ENCODE data around the gene RAB8B. TPM values are rescaled to one million over a fixed set of nuclear protein-coding genes. Genes with fewer than 3 reads are reported as not detected.

RAB8B gene
- polyA plus RNA-seq, 1 donor from 2014 or later, result 87.1 TPM

GRCh38 chr15:63196842-63197241 is 7.4 kb downstream of the RAB8B start (continued):
- no peak for TF ChIP-seq EZH2 (IDR thresholded peaks at IDR 0.05; ENCODE audit: borderline replicate concordance, insufficient read depth, low read length, poor library complexity, severe bottlenecking)

- H3K4me3 ChIP-seq (ENCODE audit: low read length), result no peak overlapping the region
- H3K4me2 ChIP-seq (ENCODE audit: low read length), result no peak overlapping the region
- H2AFZ ChIP-seq (ENCODE audit: low read depth, low read length), result no peak overlapping the region
- peaks cover 95% of the 10 kb centered on the region for H3K79me2 ChIP-seq (replicated peaks; ENCODE audit: insufficient read depth, low read length)
- H3K9ac ChIP-seq (ENCODE audit: low read length), result no peak overlapping the region
- H3K27ac ChIP-seq (ENCODE audit: low read length), result no peak overlapping the region
- no peaks in the 10 kb centered on the region for H3K9me3 ChIP-seq (ENCODE audit: low read length)
- TF ChIP-seq EP300 (conservative IDR thresholded peaks at IDR 0.05; ENCODE audit: poor library complexity, severe bottlenecking) (no peak), TAF1 (IDR thresholded peaks at IDR 0.05; ENCODE audit: low read depth) (no peak), REST (IDR thresholded peaks at IDR 0.05; ENCODE audit: borderline replicate concordance) (no peak), CTCF (IDR thresholded peaks at IDR 0.05; ENCODE audit: poor library complexity, severe bottlenecking) (no peak), EZH2 (IDR thresholded peaks at IDR 0.05; ENCODE audit: borderline replicate concordance, insufficient read depth, low read length, poor library complexity, severe bottlenecking) (no peak), POLR2AphosphoS5 (IDR thresholded peaks at IDR 0.05) (no peak), RAD21 (conservative IDR thresholded peaks at IDR 0.05) (no peak), SMC3 (conservative IDR thresholded peaks at IDR 0.05; ENCODE audit: poor library complexity) (no peak), MXI1 (conservative IDR thresholded peaks at IDR 0.05; ENCODE audit: poor library complexity, severe bottlenecking) (no peak)
- H4K20me1 ChIP-seq (ENCODE audit: insufficient read depth), result no peaks in the 10 kb centered on the region
- H3F3A ChIP-seq (ENCODE audit: insufficient read depth, low read length, poor library complexity, severe bottlenecking), result no peaks in the 10 kb centered on the region
- no peaks in the 10 kb centered on the region for H3K36me3 ChIP-seq (ENCODE audit: insufficient read depth, low read length)
- no peaks in the 10 kb centered on the region for H3K27me3 ChIP-seq (ENCODE audit: insufficient read depth, low read depth, low read length)
- no peaks in the 10 kb centered on the region for H3K9me2 ChIP-seq (ENCODE audit: insufficient read depth, low read length)
Measured at GRCh38 chr15:63197626-63198025, 8.2 kb downstream of the RAB8B start.

- TF ChIP-seq EP300 (conservative IDR thresholded peaks at IDR 0.05; ENCODE audit: poor library complexity, severe bottlenecking) (no peak), POLR2AphosphoS5 (IDR thresholded peaks at IDR 0.05) (no peak), EZH2 (IDR thresholded peaks at IDR 0.05; ENCODE audit: borderline replicate concordance, insufficient read depth, low read length, poor library complexity, severe bottlenecking) (no peak), SMC3 (conservative IDR thresholded peaks at IDR 0.05; ENCODE audit: poor library complexity) (no peak), TAF1 (IDR thresholded peaks at IDR 0.05; ENCODE audit: low read depth) (no peak), MXI1 (conservative IDR thresholded peaks at IDR 0.05; ENCODE audit: poor library complexity, severe bottlenecking) (no peak), RAD21 (conservative IDR thresholded peaks at IDR 0.05) (no peak), REST (IDR thresholded peaks at IDR 0.05; ENCODE audit: borderline replicate concordance) (no peak), CTCF (IDR thresholded peaks at IDR 0.05; ENCODE audit: poor library complexity, severe bottlenecking) (no peak)
- H4K20me1 ChIP-seq (ENCODE audit: insufficient read depth), result no peaks in the 10 kb centered on the region
- H3K4me2 ChIP-seq (ENCODE audit: low read length), result no peak overlapping the region
Measured at GRCh38 chr15:63198371-63199250, 9.2 kb downstream of the RAB8B start.

More at GRCh38 chr15:63198371-63199250, 9.2 kb downstream of the RAB8B start:
- no peaks in the 10 kb centered on the region for H3F3A ChIP-seq (ENCODE audit: insufficient read depth, low read length, poor library complexity, severe bottlenecking)
- H3K9me3 ChIP-seq (ENCODE audit: low read length), result no peaks in the 10 kb centered on the region
- no peaks in the 10 kb centered on the region for H3K9me2 ChIP-seq (ENCODE audit: insufficient read depth, low read length)
- H3K9ac ChIP-seq (ENCODE audit: low read length), result no peak overlapping the region
- no peaks in the 10 kb centered on the region for H3K27me3 ChIP-seq (ENCODE audit: insufficient read depth, low read depth, low read length)
- no peaks in the 10 kb centered on the region for H3K36me3 ChIP-seq (ENCODE audit: insufficient read depth, low read length)
- no peak overlapping the region for H2AFZ ChIP-seq (ENCODE audit: low read depth, low read length)
- H3K27ac ChIP-seq (ENCODE audit: low read length), result no peak overlapping the region
- no peak overlapping the region for H3K4me3 ChIP-seq (ENCODE audit: low read length)
- H3K79me2 ChIP-seq (replicated peaks; ENCODE audit: insufficient read depth, low read length), result peaks cover 94% of the 10 kb centered on the region

Data from neural cell (in vitro differentiated cells).